GM12801 (cell line): Measurements from ENCODE around the gene C16orf90.

Experiments
- TF ChIP-seq, protein P1 (sequence below): IDR thresholded peaks from one replicate; pipeline ENCODE4 v1.5.1; 2011; ENCODE audit warnings: control low read depth; ENCODE audit not compliant: insufficient read length; ENCODE audit errors: extremely low read depth

Gene C16orf90

GRCh38 chr16:3480901-3481695 is 14.2 kb downstream of the C16orf90 start:
- TF ChIP-seq, protein P1, sequence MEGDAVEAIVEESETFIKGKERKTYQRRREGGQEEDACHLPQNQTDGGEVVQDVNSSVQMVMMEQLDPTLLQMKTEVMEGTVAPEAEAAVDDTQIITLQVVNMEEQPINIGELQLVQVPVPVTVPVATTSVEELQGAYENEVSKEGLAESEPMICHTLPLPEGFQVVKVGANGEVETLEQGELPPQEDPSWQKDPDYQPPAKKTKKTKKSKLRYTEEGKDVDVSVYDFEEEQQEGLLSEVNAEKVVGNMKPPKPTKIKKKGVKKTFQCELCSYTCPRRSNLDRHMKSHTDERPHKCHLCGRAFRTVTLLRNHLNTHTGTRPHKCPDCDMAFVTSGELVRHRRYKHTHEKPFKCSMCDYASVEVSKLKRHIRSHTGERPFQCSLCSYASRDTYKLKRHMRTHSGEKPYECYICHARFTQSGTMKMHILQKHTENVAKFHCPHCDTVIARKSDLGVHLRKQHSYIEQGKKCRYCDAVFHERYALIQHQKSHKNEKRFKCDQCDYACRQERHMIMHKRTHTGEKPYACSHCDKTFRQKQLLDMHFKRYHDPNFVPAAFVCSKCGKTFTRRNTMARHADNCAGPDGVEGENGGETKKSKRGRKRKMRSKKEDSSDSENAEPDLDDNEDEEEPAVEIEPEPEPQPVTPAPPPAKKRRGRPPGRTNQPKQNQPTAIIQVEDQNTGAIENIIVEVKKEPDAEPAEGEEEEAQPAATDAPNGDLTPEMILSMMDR = no peak

DNA sequence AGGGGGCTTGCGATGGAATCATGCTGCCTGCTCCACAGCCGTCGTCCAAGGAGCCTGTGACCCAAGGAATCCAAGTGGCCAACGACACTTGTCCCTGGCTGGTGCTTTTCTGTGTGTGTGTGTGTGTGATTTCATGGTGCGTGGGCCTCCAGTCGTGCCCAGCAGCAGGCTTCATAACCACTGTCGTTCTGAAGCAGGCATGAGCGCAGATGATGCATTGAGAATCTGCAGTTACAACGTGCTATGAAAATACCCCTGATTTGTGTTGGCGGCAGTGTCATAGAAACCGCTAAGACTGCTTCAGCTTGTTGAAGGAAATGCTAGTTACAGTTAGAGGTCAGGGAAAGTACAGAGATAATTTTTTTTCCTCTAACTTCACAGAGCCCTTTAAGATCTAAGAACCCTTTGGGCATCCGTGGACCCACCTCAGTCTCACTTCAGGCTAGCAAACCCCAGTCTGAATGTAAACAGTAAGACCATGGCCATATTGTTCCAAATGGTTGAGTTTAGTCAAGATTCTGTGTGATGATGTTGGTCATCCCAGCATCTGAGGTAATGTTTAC is 15.6 kb downstream of the C16orf90 start:
- TF ChIP-seq, protein P1 = no peak

- TF ChIP-seq, protein P1 = no peak
Measured at GRCh38 chr16:3478242-3478925, 16.9 kb downstream of the C16orf90 start.

GRCh38 chr16:3476409-3476808 is 18.9 kb downstream of the C16orf90 start:
- TF ChIP-seq, protein P1 = no peak

DNA sequence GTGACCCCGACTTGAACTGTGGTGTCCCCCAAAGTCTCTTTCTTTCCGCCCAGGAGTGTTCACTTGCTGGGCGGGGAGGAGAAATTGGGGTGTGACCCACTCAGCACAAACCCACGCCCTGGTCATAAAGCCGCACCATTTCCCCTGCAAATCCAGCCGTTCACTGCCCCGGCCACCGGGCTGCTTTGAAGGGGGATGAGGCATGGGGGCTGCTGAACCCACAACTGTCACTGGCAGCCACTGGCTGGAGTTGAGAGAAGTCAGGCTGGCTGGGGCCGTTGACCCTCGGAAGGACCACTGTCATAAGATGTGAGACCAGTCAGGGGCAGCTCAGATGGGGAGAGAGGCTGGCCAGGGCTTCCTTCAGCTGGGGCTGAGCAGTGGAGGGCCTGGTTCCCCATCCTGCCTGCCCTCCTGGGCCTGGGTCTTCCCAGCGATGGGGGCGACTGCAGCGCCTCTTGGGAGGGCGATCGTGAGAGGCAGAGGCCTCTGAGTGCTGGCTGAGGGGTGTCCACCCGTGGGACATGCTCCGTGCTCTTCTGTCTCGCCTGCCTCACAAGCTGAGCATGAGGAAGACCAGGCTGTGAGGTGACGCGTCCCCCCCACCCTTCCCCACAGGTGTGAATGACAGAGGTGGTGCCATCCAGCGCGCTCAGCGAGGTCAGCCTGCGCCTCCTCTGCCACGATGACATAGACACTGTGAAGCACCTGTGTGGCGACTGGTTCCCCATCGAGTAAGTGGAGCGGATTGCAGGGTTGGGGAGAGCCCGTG is 19.5 kb downstream of the C16orf90 start:
- TF ChIP-seq, protein P1 = no peak

DNA sequence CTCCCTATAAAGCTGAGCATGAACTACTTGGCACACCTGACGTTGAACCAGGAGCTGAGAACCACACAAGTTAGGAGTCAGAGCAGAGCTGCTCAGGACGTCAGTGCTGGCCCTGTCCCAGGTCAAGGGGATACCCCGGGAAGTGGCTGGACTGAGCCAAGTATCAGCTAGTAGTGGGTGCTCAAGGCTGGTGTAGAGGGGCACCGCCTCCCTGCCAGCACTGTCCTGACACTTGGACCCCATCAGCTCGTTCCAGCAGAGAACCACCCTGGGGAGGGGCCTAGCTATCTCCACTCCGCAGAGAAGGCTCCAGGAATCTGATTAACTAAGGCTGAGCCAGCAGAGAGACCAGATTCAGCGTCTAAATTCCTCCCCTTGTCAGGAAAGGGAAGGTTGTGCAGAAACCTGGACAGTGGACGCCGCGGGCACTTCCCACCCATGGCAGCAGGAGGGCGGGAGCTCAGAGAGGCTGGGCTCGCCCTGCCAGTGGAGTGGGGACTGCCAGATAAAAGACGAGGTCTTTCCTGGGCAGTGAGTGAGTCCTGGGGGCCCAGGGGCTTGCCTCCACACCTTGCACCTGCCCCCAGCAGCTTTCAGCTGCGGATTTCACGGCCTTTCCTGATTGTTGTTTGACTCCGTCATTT is 21.0 kb downstream of the C16orf90 start:
- TF ChIP-seq, protein P1 = no peak
